GM12892 (cell line): ENCODE results near the gene CHRM5.

ENCODE experiments used
- DNase-seq: peaks from one replicate; pipeline ENCODE4 v3.0.0; 2011; ENCODE audit not compliant: insufficient read length
- FAIRE-seq: peaks from 2 replicates; lab custom pipeline; 2011; peaks lifted over from hg19 to GRCh38; lab: Jason Lieb, UNC
- POLR2A ChIP-seq: IDR thresholded peaks from 2 replicates; pipeline ENCODE4 v1.6.1; 2011; ENCODE audit warnings: low read depth, low read length, control low read depth
- POLR2AphosphoS5 ChIP-seq: IDR thresholded peaks from 2 replicates; pipeline ENCODE4 v1.6.1; 2011; ENCODE audit warnings: low read depth, low read length, control low read depth
- TAF1 ChIP-seq: IDR thresholded peaks from 2 replicates; pipeline ENCODE4 v1.6.1; 2011; ENCODE audit warnings: low read depth, mild to moderate bottlenecking, control low read depth, low read length, borderline replicate concordance

The CHRM5 gene

DNA sequence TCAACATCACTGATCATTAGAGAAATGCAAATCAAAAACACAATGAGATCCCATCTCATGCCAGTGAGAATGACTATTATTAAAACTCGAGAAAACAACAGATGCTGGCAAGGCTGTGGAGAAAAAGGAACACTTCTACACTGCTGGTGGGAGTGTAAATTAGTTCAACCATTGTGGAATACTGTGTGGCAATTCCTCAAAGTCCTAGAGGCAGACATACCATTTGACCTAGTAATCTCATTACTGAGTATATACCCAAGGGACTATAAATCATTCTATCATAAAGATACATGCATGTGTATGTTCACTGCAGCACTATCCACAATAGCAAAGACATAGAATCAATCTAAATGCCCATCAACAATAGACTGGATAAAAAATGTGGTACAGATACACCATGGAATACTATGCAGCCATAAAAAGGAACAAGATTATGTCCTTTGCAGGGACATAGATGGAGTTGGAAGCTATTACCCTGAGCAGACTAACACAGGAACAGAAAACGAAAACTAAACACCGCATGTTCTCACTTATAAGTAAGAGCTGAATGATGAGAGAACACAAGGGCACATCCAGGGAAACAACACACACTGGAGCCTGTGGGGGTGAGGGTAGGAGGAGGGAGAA, 85.9 kb downstream of the CHRM5 start:
- TF ChIP-seq POLR2AphosphoS5, result no peak
- TF ChIP-seq POLR2A, result no peak
- FAIRE-seq (no peak), DNase-seq (no peak)

DNA sequence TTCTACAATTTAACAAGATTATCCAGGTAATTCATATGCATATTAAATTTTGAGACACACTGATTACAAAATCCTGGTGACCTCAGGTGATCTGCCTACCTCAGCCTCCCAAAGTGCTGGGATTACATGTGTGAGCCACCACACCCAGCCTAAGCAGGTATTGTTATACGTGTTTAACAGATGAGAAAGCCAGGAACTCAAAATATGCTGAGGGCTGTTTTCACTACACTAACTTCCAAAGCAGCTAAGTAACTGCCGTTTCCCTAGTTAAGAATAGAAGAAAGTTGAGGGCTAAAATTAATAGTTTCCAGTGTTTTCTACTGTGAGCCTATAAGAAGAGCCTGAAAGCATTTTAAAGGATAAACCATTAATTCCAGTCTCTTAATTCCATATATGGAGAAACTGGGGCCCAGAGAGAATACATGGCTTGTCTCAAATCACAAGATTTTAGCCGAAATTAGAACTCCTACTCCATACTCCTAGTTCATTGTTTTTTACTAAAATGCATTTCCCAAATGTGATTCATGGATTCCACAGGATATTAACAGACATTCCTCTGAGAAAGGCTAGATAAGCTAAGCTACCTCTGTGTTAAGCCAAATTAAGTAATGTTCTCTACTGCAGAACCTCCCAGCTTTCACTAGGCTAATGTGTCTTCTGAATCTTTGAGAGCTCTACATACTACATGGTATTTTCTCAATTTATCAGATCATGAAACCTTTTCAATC, 87.7 kb downstream of the CHRM5 start:
- TF ChIP-seq POLR2A (no peak), POLR2AphosphoS5 (no peak), TAF1 (no peak)
- no peak for FAIRE-seq
- DNase-seq, result no peak

DNA sequence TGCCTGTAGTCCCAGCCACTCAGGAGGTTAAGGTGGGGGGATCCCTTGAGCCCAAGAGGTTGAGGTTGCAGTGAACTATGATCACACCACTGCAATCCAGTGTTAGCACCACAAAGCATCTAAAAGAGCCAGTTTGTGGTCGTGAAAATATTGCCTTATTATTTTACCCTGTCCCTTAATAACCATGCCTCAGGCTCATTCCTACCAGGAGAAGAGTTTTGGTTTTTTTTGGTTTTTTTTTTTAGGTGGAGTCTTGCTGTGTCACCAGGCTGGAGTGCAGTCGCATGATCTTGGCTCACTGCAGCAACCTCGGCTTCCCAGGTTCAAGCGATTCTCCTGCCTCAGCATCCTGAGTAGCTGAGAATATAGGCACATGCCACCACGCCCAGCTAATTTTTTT, 88.6 kb downstream of the CHRM5 start:
- FAIRE-seq (no peak), DNase-seq (no peak)
- TF ChIP-seq POLR2AphosphoS5 (no peak), POLR2A (no peak), TAF1 (no peak)

DNA sequence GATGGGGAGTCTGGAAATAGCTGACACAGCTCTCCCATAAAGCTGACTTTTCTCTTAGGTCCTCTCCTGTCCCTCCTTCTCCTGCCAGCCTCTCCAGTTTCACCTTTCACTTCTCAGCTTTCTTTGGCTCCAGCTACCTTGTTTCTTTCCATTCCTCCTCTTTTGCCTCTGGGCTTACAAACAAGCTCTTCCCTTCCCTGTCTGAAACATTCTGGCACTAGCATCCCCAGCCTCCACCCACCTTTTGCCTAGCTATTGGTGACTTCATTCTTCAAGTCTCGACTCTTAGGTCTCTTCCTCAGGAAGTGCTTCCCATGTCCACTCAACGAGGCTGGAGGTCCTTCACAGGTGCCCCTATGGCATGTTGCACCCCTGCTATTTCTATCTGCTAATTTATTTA, 91.2 kb downstream of the CHRM5 start:
- TF ChIP-seq POLR2A, result no peak
- no peak for TF ChIP-seq TAF1
- no peak for TF ChIP-seq POLR2AphosphoS5
- no peak for FAIRE-seq
- no peak for DNase-seq

DNA sequence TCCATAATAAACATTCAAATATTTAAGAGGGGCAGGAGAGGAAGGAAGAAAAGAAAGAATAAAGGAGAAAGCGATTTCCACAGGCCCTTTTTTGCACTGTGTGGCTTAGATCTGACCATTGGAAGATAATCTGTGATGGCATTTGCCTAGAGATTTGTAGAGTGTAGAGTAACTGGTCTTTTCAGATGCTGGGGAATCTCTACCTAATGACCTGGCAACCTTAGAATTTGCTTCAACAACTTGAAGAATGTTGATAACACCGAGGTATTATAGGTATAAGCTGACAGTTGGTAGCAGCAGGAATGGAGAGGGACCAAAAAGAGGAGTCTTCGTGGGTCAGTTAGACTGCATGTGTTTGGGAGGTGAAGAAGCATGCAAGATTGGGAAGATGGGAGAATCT, 91.6 kb downstream of the CHRM5 start:
- FAIRE-seq, result no peak
- DNase-seq, result no peak
- TF ChIP-seq POLR2AphosphoS5 (no peak), TAF1 (no peak), POLR2A (no peak)

DNA sequence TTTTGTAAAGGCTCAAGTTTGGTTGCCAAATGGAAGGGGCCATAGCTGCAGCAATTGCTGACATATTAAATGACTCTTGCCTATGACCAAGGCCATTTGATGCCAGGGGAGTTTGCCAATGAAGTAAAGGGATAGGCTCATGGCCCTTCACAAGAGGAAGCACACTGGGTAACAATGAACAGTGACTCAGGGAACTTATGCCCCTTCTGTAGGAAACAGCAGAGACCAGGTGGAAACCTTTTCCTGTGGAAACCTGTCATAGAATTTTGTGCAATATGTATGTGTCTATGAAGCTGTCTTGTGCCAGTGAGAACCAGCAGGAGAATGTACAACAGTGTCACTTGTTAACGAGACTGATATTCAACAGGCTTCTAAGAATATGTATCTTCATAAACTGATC, 96.1 kb downstream of the CHRM5 start:
- FAIRE-seq (peak; percentile 5), DNase-seq (no peak)
- TF ChIP-seq POLR2AphosphoS5 (no peak), POLR2A (no peak), TAF1 (no peak)

DNA sequence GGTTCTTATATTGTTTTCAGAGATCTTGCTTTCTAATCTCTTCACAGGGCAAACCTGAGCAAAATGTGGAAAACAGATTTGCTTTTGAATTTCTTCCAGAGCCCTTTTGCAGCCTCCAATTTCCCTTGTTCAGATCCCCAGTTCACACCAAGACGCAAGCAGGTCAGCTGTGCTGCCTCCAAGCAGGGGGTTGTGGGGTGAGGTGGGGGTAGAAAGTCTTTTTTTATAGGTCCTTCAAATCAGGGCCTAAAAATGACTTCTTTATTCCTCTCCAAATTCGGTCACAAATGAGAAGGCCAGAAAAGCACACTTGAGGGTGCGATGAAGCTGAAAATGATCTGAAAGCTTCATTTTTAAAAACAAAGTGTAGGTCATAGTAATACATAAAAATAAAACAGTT, 97.0 kb downstream of the CHRM5 start:
- FAIRE-seq (no peak), DNase-seq (no peak)
- TF ChIP-seq POLR2AphosphoS5 (no peak), TAF1 (no peak), POLR2A (no peak)

DNA sequence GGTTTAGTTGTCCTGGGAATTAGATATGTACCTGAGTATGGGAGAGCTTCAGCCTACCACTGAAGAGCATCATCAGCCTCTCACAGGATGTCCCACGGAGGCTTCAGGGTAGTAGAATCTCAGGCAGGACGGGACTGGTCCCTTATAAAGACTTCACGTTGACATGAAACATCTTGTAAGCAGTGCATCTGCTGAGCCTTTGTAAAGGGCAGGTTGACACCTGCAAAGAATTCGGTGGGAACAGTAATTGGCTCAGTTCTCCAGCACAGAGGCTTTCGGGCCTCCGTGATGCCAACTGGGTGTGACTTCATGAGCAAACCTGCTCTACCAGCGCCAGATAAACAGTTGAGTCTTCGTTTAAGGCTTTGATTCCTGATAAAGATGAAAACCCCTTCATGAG, 97.6 kb downstream of the CHRM5 start:
- DNase-seq (no peak), FAIRE-seq (no peak)
- TF ChIP-seq TAF1 (no peak), POLR2A (no peak), POLR2AphosphoS5 (no peak)

DNA sequence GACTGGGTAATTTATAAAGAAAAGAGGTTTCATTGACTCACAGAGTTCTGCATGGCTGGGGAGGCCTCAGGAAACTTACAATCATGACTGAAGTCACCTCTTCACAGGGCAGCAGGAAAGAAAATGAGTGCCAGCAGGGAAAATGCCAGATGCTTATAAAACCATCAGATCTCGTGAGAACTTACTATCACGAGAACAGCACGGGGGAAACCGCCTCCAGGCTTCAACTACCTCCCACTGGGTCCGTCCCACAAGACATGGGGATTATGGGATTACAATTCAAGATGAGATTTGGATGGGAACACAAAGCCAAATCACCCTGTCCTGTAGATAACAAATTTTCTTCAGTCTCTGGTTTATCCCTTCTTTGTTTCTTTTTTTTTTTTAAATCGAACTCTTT, 101.7 kb downstream of the CHRM5 start:
- FAIRE-seq (no peak), DNase-seq (no peak)
- TF ChIP-seq POLR2A (no peak), POLR2AphosphoS5 (no peak), TAF1 (no peak)

DNA sequence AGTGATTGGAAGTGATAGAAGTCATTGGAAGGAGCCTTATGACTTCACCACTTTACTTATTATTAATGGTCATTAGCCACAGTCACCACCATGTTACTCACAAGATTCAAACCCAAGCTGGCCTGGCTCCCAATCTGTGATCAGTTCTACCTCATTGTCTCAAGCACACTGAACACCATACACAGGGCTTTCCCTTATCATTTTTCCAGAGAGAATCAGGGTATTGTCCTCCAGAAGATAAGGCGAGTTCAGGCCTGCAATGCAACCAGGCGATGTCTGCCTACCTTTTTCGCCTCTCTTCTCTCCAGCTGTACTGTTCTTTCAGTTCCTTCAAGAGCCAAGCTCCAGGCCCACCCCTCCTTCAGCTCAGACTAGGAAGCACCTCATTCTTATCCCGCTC, 108.5 kb downstream of the CHRM5 start:
- DNase-seq, result no peak
- peak; percentile 38 for FAIRE-seq
- TF ChIP-seq POLR2AphosphoS5, result no peak
- no peak for TF ChIP-seq POLR2A
- TF ChIP-seq TAF1, result no peak

DNA sequence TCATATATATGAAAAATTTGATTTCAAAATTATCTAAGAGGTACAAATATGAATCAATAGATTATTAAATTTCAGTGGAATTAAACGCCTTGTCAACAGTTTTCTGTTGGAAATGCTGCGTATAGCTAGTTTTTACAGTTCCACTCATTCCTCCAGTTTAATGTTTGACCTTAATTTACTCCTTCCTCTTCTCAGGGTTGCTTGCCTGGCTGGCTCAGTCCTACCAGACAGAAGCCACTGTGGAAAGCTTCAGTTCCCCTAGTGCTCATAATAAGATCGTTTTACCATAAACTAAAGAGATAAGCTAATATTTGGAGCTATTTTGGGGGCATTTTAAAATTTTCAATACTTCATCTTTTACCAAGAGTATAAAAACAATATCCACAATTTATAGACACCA, 110.6 kb downstream of the CHRM5 start:
- no peak for TF ChIP-seq POLR2A
- no peak for TF ChIP-seq POLR2AphosphoS5
- TF ChIP-seq TAF1, result no peak
- FAIRE-seq (no peak), DNase-seq (no peak)

DNA sequence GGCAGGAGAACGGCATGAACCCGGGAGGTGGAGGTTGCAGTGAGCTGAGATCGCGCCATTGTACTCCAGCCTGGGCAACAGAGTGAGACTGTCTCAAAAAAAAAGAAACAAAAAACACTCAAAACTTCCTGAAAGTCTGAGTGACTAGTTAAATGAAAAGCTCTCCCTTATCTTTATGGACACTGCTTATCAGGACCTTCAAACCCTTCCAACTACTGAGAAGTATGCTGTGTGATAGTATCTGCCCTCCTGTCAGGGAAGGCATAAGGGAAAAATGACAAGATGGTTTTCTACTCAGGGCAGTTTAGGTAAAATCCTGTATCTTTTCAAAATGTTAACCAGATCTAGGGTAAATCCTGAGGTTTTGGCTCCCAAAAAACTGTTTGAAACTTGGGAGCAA, 111.6 kb downstream of the CHRM5 start:
- FAIRE-seq, result no peak

More for the DNA sequence above, 111.6 kb downstream of the CHRM5 start:
- no peak for DNase-seq
- TF ChIP-seq POLR2AphosphoS5 (no peak), TAF1 (no peak), POLR2A (no peak)
